HG02938 (cell line): ENCODE measurements around the gene PSTPIP1.

Source experiments
- ATAC-seq: cut with Tn5 transposase; IDR thresholded peaks from one replicate; pipeline ENCODE4 v1.9.1; 2021; ENCODE audit warnings: mild to moderate bottlenecking, moderate library complexity; ENCODE audit not compliant: unreplicated experiment

The PSTPIP1 gene

DNA sequence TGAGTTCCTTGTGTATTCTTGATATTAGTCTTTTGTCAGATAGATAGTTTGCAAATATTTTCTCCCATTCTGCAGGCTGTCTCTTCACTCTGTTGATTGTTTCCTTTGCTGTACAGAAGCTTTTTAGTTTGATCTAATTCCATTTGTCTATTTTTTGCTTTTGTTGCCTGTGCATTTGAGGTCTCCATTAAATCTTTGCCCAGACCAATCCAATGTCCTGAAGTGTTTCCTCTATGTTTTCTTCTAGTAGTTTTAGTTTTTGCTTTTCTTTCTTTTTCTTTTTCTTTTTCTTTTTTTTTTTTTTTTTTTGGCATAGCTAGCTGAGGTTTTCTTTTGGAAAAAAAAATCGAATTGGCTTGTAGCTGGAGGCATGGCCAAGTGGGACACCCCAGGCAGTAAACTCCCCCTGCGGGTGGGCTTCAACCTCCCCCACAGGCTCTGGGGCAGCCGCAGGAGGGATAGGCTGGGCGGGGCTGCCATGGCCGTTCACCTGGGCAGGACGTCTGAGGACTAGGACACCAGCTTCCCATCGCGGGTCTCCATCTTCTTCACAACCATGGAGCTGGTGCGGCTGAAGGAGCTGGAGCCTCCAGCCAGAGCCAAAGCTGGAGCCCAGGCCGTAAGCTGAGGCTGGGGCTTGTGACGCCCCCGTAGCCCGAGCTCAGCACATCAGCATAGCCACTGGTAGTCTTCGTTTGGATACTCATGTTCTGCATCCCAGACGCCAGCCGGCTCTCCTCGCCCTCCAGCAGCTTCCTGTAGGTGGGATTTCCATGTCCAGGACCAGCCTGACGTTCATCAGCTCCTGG, 16.2 kb upstream of the PSTPIP1 start:
- no peak for ATAC-seq

GRCh38 chr15:76979331-76979925, 15.5 kb upstream of the PSTPIP1 start:
- no peak for ATAC-seq

GRCh38 chr15:76979996-76980520, 14.9 kb upstream of the PSTPIP1 start:
- ATAC-seq: no peak

GRCh38 chr15:76982356-76982755, 12.6 kb upstream of the PSTPIP1 start:
- no peak for ATAC-seq

DNA sequence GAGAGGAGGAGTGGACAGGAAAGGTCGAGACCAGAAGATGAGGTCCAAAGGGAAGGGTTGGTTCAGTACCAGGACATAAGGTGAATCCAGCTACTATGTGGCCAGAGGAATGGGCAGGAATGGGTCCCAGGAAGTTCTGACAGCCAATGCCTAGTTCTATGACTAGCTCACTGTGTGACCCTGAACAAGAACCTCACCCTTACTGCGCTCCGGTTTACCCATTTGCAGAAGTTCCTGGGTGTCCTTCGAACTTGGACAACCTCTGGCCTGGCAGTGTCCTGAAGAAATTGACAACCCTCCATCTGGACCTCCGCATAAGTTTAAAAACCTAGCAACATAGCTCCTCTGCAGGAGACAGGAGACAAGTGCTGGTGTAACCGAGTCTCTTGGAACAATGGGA, 12.2 kb upstream of the PSTPIP1 start:
- no peak for ATAC-seq

DNA sequence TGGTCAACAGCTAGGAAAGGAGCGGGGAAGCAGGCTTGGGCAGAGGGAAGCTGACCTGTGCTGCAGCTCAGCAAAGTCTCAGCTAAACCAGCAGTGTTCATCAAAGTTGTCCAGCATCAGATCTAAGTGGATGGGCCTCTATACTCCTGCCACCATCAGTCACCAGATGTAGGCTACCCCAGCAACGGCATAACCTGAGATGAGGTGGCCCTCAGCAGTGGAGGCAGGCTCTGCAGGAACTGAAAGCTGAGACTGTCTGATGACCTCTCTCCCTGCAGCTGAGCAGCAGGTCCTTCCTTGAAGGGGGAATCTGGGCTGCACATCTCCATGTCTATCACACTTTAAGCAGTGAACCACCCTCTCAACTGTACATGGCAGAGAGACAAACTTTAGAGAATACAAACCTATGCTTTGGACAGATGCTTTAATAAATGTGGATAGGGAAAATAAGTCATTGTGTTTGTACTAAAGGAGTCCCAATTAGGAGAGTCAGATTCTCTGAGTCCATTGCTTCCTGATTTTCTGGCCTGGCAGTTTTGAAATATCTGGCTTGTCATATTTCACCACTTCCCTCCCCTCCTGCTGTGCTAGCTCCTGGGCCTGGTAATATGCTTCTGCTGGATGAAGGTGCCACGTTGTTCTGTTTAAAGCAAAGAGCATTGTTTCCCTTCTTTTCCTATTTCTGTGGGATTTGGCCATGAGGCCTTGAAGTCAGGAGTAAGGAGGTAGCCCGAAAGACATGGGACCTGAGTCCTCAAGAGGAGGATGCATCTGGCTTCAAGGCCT, 11.1 kb upstream of the PSTPIP1 start:
- no peak for ATAC-seq

GRCh38 chr15:76986743-76987142, 8.2 kb upstream of the PSTPIP1 start:
- no peak for ATAC-seq

DNA sequence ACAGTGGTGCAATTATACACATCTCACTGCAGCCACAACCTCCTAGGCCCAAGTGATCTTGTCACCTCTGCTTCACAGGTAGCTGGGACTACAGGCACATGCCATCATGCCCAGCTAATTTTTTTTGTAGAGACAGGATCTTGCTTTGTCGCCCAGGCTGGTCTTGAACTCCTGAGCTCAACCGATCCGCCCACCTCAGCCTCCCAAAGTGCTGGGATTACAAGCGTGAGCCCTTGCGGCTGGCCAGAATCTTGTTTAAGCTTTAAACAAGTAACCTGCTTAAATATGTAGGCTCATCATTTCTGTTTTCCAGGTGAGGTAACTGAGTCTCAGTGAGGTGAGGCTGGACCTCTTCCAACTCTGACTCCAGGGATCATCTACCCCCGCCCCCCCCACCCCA, 7.7 kb upstream of the PSTPIP1 start:
- ATAC-seq: no peak

DNA sequence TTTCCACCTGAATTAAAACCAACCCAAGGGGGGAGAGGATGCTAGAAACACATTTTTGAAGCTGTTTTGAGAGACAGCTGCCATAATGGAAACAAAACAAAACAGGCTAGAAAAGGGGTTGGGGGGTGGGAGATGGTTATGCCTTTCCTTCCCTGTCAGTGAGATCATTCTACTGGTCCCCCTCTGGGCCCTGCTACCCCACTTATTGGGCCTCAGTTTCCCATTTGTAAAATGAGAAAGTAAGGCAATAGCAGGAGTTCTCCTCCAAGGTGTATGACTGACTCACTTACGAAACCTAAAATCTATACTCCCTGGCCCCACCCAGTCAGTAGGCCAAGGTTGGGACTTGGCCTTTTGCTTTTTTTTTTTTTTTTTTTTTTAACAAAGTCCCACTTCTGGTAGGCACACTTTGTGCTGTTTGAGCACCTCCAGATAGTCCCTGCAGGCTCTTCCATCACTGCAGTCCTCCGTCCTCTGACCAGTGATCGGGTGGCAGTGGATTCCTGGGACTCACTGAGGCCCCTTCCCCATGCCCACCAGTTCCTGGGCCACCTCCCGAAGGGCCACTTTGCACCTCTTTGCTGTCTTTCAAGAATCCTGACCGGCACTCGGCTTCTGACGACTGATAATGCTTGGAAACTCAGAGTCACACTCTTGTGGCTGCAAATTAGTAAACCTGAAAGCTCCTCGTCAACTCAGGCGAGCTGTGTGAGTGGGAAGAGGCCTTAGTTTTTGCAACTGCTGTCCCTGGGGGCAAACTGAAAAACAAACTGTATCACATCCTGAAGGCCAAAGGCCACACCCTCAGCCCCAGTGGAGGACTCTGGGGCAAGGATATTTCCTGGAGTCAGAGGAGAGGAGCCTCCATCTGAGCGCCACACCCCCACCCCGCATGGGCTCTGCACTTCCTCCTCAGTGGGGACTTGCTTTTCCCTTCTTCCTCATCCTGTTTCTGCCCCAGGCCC, 6.7 kb upstream of the PSTPIP1 start:
- peak; percentile 75 for ATAC-seq

GRCh38 chr15:76988867-76989780, 5.8 kb upstream of the PSTPIP1 start:
- ATAC-seq: peak; percentile 3

DNA sequence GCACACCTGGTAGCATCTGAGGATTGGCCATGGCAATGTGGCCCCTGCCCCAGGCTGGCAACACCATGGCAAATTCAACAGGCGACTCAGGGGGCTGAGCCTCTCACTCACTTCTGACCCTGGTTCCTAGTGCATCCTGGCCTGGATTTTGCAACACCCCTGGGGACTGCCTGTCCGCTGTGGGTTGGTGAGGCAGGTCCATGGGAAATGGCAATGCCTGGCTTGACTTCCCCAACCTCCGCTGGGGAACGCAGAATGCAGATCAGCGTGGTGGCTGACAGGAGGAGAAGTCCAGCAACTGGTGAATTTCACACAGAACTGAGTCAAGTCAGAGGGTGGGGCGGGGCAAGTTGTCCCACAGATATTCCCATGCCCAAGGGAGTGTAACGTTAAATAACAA, 3.9 kb upstream of the PSTPIP1 start:
- no peak for ATAC-seq

- no peak for ATAC-seq
Measured at GRCh38 chr15:76991741-76992645, 2.9 kb upstream of the PSTPIP1 start.

GRCh38 chr15:76993114-76993725, 1.7 kb upstream of the PSTPIP1 start:
- ATAC-seq: no peak

DNA sequence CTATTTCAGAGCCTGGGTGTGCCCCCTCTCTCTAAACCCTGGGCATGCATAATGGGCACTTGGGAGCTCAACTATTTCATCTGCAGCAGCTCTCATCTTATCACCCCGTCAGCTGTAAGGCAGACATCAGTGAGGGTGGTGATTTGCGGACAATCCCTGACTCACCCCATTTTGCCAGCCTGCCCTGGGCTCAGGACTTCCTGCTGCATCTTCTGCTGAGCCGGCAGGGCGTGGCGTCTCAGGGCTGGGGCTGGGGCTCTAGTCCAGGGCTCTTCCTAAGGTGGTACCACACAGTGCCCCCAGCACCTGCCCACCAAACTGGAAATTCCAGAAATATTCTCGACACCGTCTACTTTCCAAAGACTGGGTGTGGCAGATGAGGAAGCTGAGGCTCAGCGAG, 925 bp upstream of the PSTPIP1 start:
- ATAC-seq: no peak

DNA sequence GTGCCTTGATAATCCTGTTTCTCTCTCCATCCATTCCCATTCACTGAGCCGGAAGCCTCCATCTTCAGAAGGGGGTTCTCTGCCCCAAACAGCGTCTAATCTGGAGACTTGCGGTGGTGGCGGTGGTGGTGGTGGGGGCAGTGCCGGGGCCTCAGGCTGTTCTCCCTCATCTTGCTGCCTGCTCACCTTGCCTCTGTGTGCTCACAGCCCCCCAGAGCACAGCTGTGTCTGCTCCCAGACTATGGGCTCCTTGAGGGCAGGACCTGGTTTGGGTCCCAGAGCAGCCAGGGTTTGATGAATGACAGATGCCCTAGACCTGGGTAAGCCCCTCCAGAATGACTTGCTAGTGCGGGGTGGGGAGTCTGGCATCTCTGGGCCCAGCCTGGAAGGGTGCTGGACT, 430 bp upstream of the PSTPIP1 start:
- ATAC-seq: no peak

DNA sequence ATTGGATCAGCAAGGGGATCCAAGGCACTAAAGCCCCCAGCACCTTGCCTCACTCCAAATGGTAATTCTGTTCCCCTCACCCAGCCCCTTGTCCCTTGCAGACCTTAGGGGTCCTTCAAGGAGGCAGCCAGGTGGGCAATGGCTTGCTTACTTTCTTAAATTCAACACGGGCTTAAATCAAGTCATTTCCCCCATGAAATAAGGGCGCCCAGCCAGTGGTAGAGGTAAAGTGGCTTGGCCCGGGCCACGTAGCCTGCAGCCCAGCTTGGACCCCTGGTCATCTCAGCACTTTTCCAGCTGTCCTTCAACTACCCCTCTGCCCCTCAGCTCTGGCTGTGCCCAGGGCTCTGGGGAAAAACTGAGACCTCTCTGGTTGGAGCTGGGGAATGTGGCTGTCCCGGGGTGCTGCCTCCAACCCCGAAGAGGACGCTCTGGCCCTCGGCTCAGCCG, 1.2 kb downstream of the PSTPIP1 start:
- ATAC-seq: no peak

DNA sequence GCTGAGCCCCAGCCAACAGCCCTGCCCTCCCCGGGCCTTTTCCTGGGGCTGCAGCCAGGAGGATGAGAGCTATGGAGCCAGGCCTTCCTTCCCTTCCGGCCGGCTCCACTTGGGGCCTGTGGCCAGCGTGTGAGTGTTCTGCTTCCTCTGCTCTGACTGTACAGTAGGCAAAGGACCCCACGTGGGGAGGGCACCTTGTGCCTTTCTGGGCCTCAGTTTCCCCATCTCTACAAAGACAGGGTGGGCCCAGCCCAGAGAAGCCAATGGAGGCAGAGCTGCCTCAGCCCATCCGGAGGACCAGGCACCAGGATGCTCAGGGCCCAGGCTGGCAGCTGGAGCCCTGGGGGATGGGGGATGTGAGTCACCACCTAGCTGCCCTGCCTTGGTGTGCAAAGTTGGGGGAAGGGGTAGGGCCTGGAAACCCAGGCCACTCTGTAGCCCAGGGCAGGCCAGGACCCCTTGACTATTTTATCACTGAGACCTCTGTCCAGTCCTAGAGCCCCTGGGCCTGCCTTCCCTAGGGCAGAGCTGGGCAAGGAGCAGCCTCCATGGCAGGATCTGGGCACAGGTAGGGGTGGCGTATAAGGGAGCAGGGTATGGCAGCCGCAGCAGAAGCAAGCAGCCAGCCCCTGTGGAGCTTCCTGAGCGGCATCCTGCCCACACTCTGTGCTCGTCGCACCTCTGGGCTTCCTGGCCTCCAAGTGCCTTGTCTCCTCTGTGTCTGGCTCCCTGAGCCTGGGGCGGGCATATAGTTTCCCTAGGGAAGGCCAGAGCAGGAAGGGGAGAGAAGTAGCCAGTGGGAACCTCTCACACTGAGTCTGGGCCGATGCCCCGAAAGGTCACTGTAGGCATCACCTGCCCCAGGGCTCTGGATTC, 1.8 kb downstream of the PSTPIP1 start:
- ATAC-seq: no peak
